Fibroblast of the conjunctiva (primary cell): ENCODE measurements around the gene BEST4.
A peak's percentile ranks its signal among the peaks of the same experiment; 100 is the strongest.
"Not testable (repeated sequence)": the region's sequence is repeated elsewhere in the genome, so short reads cannot be mapped to it uniquely, and the experiment has no call there.

Source experiments
- DNase-seq: peaks from one replicate; pipeline ENCODE4 v3.0.0-alpha.2; 2010; ENCODE audit warnings: low read depth

Gene BEST4

DNA sequence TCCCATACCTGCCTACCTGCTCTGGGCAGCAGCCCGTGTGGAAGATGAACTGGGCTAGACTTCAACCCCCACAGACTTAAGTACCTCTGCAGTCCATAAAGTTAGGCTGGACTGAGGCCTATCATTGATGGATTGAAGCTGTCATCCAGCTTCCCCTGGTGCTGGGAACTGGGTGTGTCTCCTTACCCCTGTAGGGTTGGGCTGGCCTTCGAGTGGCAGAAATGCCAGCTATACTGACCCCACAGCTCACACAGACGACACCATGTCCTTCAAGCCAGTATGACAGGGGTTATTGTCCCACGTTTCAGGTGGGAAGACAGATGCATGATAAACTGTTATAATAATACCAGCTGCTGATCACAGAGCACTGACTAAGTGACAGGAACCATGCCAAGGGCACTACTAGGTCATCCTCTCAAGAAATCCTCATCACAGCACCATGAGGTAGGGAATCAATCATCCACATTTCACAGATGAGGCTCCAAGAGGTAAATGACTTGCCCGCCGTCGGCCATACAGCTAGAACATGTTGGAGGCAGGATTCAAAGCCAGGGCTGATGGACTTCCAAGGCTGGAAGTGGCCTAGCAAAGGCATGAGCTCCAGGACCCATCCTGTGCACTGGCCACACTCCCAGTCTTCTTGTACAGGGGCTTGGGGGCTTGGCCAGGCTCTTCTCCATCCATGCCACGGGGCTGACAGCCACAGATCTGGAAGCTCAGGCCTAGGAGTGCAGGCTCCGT is at the start of gene BEST4:
Gene BEST4 (minus strand): TSS at position 51 of the 741 bp plus-strand sequence. CDS start 465 bp downstream, outside the sequence.
- no peak for DNase-seq

DNA sequence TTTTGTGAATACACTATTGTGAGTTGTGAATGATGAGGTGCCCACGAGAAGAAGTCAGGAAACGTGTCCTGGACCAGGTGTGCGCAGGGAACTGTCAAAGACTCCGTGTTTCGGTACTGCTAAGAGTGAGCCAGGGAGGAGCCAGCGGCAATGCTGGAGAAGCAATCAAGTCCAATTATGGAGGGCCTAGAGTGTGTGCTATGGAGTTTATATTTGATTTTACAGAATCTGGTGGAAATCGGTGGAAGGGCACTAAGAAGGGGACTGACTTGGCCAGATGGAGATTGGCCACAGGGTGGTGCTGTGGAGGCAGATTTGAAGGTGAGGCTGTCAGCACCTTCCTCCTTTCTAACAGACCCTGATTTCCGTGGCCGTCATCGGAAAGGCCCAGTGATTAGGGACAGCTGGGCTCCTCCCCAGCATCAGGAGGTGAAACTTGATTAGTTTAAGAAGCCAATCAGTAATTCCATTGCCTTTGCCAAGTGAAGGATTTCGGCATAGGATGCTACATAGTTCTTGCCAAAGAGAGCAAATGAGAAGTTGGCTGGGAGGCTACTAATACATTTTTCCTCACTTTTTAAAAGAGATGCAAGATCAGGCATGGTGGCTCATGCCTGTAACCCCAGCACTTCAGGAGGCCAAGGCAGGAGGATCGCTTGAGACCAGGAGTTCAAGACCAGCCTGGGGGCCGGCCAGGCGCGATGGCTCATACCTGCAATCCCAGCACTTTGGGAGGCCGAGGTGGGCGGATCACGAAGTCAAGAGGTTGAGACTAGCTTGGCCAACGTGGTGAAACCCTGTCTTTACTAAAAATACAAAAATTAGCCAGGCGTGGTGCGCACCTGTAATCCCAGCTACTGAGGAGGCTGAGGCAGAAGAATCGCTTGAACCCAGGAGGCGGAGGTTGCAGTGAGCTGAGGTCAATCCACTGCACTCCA is 48.0 kb upstream of the BEST4 start:
- peak; percentile 85 for DNase-seq

DNA sequence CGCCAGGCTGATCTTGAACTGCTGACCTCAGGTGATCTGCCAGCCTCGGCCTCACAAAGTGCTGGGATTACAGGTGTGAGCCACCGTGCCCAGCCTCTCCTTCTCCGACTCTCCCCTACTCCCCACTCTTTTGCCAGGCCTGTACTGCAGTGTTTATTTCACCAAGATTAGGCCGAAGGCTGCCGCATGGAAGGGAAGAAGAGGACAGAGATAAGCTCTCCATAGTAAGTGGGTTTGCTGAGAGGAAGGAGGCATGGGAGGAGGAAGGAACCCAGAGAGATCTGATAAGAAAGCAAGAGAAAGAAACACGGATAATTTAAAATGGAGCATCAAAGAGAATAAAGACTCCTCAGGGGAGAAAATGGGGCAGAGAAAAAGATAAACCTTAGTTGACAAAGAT is 46.4 kb upstream of the BEST4 start:
- DNase-seq = no peak

DNA sequence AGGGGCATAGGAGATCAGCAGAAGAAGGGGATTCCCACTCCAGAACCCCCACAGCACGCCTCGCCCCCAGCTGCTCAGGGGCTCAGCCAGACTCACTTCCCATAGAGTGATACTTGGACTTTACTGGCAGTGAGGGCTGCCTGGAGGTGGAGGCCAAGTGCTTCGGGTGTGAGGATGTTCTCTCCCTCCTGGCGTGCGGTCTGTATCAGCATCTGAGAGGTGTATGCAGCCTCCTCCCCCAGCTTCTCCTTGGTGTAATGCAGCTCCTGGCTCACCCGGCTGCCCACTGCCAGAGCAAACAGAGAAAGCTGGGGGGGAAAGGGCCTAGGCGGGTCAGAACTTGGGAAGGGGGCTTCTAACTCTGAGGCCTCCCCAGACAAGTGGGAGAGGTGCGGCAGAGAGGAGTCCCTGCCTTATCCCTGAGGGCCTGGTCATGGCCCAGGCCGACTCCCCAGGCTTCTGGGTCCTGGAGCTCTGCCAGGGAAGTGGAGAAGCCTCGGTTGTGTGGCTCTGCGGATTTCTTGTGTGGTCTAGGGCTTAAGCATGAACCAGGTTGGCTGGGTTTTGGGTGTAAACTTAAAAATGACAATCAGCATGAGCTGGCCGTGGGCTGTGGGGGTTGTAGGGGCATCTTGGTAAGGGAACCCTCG is 44.2 kb upstream of the BEST4 start:
- no peak for DNase-seq

DNA sequence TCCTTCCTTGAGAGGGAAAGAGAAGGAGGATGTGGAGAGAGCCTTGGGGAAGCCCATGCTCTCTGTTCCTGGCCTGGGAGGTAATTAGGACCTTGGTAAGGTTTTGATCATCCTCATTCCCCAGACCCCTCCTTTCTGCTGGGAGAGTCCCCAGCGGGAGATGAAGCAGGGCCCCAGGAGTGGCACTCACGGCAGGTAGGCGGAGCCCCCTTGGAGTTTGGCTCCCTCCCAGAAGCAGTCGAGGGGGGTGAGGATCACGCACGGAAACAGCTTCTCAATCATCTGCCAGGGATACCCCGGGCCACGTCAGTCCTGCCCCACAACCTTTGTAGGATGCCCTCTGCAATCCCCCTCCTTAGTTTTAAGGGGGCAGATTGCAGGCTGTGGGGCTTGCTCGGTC is 43.5 kb upstream of the BEST4 start:
- no peak for DNase-seq

DNA sequence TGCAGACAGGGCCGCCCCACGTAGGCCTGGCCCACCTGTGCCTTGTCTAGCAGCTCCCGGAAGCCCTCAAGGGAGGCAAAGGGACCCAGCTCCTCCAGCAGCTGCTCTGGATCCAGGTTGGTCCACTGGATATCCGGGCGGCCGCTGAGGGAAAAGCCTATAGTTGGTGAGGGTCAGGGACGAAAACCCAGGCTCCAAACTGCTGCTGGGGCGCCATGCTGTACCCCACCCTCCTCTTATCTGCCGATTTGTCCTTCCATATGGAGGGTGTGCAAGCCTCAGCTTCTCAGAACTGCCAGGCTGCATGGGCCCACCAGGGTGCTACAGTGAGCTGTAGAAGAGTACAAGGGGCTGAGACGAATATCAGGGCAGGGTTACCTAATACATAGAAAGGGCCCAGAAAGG is 42.9 kb upstream of the BEST4 start:
- DNase-seq = no peak

DNA sequence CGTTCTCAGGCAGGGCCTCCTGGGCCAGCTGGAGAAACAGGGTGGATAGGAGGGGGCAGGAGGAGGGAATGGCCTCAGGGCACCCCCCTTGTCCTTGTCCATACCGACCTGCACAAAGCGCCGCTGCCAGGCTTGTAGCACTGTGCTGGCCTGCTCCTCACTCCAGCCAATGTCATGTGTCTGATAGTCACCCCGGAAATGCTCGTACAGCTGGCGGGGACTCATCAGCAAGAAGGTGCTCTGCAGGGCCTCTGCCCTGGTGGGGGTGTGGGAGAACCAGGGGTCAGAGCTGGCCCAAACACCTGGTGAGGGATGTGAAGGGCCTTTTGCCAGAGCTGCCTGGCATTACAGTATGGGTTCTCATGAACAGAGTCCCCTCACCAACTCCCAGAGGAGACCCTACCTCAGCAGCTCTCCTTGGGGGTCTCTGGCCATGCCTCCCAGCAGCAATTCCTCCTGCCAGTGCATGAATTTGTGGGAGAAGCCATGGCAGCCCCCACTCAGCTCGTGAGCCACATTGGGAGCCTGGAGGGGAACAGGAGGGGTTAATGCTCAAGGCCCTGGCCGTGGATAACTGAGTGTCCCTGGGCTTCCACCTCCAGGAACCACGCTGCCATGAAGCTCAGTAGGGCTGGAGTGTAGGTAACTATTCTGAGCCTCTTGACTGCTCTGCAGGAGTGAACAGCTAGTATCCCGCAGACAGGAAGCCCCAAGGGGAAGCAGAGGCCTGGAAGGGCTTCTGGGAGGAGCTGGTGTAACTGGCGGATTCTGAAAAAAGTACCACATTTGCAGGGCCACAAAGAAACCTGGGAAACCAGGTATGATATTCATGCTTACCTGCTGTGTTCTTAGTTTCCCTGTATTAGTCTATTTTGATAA is 41.8 kb upstream of the BEST4 start:
- no peak for DNase-seq

DNA sequence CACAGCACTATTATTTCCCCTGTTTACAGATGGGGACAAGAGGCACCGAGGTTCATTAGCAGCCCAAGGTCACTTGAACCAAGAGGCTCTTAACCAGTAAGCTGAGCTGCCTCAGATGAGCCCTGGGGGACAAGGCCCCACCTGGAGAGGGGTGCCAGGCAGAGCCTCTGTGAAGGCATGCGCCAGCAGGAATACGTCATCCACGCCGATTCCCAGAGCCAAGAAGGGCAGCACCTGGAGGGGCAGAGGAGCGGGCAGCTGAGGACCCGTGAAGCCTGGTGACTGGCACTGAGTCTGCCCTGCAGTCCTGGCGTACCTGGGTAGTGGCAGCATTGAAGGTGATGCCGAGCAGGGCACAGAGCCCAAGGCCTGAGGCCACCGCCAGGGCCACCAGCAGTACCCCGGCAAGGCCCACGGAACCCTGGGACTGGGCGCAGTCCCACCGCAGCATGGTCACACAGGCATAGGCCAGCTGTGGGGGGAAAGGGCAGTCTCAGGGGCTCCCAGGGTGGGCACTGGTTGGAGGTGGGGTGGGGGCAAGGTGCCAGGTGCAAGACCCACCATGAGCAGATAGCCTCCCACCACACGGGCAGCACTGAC is 41.0 kb upstream of the BEST4 start:
- DNase-seq = no peak

DNA sequence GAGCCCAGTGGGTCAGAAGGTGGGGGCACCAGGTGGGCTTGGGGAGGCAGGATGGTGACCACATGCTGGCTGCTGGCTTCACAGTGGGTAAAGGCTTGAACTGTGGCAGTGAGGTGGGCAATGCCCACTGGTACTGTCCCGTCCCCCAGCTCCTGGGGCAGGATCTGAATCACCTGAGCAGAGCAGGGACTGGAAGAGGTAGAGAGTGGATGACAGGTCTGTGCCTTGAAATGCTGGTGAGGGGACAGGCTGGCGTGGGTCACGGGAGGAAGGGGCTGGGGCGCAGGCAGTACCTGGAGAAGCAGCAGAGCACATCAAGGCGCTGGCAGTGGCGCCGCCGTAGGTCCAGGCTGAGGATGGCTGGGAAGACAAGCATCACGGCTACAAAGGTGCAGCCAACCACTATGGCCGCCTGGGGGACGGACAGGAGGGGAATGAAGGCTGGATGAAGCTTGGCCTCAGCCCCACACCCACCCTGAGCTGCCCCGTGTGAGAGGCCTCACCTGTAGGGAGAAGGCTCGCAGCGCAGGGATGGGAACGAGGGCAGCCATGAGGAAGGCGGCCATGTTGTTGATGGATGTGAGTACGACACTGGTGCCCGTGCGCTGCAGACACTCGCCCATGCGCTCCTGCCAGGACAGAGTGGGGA is 40.2 kb upstream of the BEST4 start:
- DNase-seq = no peak

DNA sequence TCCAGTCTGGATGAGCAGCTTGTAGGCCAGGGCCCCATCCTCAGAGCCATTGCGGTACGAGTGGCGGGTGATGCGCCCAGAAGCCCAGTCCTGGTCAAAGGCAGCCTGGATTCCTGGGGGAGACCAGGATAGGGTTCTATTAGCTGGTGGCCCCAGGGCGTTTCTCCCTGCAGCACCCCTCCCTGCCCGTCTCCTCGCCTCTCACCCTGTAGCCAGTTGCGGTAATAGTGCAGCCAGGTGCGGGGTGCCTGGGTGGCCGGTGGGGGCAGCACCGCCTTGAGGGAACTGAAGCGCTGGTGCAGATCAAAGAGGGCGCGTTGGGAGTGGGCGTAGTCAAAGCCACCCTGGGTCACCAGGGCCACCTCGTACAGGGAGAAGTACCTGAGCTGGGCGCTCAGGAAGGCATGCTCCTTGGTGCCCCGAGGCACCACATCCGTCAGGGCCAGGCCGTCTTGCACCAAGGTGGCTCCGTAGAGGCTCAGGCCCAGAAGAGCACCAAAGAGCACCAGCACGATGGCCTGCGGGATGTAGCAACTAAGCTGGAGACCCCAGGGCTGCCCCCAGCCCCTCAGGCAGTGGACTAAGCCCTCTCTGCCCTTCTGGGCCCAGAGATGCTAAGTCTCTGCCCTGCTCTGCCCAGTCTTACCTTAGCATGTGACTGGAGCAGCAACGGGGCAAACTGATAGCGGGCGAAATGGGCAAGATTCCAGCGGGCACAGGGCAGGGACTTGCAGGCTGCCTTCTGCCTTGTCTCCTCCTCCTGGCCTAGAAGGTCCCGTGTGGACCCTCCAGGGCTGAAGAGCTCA is 39.4 kb upstream of the BEST4 start:
- DNase-seq = no peak

DNA sequence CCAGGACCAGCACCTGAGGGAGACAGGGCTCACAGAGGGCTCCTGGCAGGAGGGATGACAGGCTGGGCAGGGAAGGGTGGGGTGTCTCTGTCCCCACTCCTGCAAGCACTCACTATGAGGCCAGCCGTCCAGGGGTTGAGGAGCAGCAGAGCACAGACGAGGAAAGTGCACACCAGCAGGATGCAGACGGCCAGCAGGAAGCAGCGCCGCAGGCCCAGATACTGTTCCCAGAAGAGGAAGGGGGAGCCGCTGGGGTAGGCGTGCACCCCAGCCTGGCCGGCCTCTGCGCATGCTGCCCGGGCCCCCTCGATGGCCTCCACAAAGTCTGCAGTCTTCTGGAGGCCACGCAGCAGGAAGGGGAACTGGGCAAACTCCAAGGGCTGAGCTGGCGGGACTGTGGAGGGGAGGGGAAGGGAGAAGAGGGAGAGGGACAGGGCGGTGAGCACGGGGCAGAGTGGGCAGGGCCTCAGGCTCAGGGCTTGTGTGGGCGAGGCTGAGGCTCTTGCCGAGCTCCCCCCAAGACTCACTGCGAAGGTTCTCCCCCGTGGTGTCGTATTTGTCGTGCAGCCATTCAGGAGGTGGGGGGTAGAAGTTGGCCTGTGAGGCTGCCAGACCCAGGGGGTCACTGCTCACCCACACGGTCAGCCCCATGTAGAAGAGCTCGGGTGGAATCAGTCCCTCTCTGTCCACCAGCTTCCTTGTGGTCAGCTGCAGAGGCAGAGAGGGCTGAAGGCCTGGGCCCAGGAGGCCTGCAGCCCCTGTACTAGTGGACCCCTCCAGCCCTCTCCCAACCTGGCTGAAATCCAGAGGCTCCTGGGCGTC is 38.6 kb upstream of the BEST4 start:
- DNase-seq = no peak

DNA sequence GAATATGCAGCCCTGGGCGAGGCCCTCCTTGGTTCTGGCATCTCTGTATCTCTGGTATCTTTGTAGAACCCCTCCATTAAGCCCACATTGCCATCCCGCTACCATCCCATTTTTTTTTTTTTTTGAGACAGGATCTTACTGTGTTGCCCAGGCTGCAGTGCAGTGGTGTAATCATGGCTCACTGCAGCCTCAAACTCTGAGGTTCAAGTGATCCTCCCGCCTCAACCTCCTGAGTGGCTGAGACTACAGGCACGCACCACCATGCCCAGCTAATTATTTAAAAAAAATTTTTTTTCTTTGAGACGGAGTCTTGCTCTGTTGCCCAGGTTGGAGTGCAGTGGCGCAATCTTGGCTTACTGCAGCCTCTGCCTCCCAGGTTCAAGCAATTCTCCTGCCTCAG is 36.4 kb upstream of the BEST4 start:
- DNase-seq = not testable (repeated sequence)

DNA sequence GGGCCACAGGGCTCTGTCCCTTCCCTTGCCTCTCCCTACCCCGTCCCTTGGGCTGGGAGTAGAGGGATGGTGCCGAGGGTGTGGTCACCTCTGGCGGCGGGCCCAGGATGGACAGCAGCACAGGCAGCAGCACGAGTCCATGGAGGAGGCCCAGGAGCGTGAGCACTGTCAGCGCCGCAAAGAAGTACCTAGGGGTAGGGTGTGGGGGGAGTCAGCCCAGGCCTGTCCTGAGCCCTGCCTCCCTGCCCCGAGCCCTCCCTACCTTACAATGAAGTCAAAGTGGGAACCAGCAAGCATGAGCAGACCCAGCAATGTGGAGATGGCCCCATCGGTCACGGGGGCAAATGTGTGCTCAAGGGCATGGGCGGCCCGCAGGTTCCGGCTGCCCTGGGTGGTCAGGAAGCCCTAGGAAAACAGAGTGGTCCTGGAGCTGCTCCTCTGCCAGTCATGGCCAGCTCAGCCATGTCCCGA is 35.0 kb upstream of the BEST4 start:
- no peak for DNase-seq

DNA sequence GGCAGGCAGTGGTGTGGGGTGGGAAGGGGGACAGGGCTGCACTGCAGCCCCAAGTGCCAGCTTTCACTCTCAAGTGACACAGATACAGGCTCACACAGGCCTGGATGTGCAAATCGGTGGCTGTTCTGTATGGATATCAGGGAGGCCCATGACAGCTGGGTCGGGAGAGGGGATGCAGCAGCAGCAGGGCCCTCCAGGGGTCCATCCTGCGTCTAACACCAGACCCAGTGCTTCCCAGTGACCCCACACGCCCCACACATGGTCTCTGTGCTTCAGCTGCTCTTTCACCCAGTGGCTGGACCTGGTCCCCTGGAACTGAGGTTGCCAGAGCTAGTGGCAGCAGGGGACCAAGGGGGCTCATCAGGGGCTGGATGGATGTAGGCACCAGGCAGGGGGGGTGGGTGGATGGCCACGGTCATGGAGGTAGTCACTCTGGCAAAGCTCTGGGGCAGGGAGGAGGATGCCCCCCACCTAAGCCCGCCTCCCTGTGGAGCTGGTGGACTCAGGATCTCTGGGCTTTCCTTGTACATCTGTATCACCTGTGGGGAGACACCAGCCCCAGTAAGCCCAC is 34.2 kb upstream of the BEST4 start:
- no peak for DNase-seq

DNA sequence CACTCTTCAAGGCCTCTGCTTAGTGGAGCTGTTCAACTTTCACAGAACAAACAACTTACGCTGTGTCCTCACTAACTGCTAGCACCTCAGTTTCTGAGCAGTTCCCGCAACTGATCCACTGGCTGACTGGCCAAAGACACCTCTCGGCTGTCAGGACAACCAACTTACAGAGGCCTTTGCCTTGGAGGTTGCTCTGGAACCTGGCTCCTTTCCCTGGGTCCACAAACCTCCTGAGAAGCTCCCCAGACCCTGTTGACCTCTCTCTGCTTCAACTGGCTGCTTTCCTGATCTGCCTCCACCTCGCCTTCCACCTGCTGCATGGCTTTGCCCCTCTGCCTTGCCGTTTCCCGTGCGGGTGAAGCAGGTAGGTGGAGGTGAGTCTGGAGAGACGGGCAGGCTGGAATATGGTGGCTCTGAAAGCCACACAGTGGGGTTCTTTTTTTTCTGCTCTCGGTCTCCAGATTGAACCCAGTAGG is 33.3 kb upstream of the BEST4 start:
- DNase-seq = no peak

DNA sequence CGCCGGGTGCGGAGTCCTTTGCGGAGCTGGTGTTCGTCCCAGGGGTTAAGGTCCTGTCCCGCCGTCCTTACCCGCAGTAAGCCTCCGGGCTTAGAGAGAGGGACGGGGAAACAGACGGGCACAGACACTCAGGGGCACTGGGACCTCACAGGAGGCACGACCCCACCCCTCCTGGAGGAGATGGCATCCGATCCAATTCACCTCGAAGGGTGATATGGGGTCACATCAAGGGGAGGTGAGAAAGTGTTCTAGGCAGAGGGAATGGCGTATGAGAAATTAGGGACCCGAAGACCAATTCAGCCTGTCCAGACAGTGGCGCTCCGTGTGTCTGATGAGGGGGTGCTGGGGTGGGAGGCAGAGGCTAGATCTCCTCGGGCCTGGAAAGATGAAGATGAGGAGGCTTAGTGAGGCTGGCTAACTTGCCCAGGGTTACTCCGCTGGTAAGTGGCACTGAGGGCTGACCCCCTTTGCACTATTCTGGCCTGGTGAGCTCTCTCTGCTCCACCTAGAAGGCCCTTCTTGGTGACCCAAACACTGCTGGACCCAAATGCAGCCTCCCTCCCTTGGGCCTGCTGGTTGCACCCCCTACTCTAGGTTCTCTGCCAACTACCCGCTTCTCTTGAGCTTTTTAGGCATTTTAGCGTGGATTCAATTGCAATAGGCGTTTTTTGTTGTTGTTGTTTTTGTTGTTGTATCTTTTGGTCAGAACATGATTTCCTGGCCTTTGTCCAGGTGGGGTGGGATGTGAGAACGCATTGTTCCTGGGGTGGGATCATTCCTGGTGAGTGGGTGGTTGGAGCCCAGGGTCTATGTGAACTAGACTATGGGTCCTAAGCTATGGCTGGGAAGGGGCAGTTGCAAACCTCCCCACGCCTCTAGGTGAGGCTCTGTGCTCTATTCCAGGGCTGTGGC is 32.6 kb upstream of the BEST4 start:
- DNase-seq = no peak

DNA sequence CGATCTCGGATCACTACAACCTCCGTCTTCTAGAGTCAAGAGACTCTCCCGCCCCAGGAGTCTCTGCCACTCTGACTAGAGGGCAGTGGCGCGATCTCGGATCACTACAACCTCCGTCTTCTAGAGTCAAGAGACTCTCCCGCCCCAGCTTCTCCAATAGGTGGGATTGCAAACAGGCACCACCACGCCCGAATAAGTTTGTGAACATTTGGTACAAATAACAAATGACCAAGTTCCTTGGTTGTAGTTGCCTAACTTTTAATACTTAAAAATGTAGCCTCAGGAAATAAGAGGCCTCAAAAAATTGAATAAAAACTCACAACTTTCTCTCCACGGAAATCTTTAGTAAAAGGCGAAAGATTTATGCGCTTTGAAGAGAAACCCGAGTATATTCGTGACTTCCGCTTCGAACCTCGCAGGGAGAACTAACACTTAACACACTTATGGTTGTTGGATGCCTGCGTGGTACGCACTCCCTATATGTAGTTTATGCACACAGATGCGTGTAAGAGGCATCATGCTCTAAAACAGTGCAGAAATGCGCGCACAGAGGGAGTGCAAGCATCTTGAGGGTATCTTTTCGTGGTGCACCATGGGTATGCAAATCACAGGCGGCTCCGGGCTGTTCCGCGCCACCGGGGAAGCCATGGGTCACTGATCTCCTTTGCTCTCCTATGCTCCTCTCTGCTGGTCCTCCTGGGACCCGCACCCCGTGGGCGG is 31.8 kb upstream of the BEST4 start:
- DNase-seq = peak; percentile 90
